GM19025 (cell line): ENCODE results near the gene WDTC1.
A peak's percentile ranks its signal among the peaks of the same experiment; 100 is the strongest.
"Not testable (repeated sequence)": the region's sequence is repeated elsewhere in the genome, so short reads cannot be mapped to it uniquely, and the experiment has no call there.

Experiments
- ATAC-seq: cut with Tn5 transposase; IDR thresholded peaks from one replicate; pipeline ENCODE4 v1.9.1; 2021; ENCODE audit warnings: mild to moderate bottlenecking, low read depth, moderate library complexity; ENCODE audit not compliant: unreplicated experiment

WDTC1 gene, protein sequence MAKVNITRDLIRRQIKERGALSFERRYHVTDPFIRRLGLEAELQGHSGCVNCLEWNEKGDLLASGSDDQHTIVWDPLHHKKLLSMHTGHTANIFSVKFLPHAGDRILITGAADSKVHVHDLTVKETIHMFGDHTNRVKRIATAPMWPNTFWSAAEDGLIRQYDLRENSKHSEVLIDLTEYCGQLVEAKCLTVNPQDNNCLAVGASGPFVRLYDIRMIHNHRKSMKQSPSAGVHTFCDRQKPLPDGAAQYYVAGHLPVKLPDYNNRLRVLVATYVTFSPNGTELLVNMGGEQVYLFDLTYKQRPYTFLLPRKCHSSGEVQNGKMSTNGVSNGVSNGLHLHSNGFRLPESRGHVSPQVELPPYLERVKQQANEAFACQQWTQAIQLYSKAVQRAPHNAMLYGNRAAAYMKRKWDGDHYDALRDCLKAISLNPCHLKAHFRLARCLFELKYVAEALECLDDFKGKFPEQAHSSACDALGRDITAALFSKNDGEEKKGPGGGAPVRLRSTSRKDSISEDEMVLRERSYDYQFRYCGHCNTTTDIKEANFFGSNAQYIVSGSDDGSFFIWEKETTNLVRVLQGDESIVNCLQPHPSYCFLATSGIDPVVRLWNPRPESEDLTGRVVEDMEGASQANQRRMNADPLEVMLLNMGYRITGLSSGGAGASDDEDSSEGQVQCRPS

DNA sequence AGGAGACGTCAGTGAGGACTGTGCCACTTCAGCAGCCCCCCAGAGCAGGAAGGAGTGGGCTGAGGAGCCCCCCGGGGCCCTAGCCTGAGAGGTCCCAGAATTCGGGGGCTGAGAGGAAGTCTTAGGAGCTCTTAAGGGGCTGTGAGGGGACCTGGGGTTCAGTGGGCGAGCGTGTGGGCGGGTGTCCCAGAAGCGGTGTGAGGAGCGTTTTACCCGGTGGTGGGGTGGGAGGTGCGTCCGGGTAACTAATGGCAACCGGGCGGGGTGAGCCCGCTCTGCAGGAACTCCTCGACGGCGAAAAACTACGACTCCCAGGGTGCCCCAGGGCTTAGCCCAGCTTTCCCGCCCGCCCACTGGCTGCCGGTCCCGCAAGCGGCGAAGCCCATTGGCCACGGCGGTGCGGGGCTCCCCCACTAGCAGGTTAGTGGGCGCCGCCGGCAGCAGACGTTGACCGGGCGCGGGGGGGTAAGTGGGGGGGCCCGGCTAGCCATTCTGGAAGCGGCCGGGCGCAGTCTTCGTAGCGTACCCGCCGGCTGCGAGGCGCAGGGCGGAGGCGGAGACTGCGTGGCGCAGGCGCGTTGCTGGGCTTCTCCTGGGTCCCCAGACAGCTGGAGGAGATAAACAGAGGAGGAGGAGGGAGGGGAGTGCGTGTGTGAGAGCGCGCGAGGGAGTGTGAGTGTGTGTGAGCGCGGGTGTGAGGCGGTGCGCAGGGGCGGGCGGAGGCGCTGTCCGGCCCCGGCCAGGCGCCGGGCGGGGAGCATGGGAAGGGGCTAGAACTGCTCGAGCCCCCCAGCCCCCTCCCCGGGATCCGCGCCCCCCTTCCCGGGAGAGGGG, at the start of gene WDTC1:
WDTC1 (plus strand) TSS at position 584 of the 834 bp plus-strand sequence. CDS start 26,423 bp downstream, outside the sequence.
- peak; percentile 92 for ATAC-seq

DNA sequence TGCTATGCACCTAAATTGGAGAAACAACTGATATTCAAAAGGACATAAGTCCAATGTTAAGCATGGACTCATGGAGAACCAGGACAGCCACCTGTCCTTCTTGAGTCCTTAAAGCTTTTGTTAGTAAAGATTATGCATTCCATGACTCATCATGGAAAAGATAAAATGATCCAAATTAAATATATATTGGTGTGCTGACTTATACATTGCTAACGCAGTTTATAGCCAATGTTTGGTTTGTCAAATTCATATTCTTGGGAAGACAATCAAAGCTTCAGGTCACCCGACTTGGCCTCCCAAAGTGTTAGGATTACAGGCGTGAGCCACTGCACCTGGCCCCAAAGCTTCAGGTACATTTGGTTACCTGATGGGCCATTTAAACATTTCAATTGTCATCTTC, 49.8 kb upstream of the WDTC1 start:
- not testable (repeated sequence) for ATAC-seq

DNA sequence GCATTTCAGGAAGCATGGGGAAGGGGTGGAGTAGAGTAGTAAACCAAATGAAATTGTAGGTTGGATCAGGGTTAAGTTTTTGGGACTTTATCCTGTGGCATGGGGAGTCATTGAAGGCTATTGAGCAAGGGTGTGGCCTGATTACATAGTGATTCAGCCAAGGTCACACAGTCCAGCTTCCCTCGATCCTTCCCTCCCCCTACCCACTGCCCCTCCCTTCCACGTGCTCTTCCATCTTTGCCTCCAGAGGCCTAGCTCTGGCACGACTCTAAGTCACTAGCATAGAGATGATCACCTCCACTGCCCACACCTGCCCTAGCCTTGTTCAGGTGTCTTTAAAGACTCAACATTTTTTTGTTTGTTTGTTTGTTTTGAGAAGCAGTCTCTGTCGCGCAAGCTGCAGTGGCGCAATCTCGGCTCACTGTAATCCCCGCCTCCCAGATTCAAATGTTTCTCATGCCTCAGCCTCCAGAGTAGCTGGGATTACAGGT, 42.3 kb upstream of the WDTC1 start:
- no peak for ATAC-seq

DNA sequence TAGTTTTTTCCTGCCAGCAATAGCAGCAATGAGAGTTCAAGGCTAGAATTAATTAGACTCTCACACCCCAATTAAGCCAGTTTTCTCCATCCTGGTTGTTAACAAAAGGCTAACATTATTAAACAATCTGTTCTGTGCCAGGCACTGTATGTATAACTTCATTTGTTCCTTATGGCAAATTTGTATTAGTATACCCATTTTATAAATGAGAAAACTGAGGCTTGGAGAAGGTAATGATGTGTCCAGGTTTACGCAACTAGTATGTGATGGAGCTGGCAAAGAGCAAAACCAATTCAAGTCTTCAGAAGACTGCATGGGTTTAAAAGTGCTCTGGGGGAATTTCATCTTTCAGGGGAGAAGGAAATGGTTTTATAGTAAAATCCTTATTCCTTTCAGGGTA, 41.2 kb upstream of the WDTC1 start:
- ATAC-seq: no peak

GRCh38 chr1:27201295-27201694, 33.1 kb upstream of the WDTC1 start:
- no peak for ATAC-seq

DNA sequence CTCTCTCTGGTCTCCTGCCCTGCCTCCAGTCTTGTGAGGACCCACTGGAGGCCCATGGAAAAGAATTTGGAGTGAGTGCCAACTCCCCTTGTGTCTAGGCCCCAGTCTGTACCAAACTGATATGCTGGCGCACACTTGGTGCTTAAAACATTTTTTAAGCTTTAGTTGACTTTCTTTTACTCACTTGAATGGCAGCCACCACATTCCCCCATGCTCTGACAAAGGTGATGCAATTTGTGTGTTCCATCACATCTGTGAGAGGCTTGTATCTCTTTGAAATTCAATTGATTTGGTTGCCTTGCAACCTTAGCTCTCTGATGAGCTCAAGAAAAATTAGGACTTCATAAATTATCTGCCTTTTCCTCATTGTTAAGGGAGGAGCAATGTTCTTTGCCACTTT, 30.5 kb upstream of the WDTC1 start:
- ATAC-seq: no peak

- not testable (repeated sequence) for ATAC-seq
Observed at GRCh38 chr1:27207238-27207637, 27.2 kb upstream of the WDTC1 start.

DNA sequence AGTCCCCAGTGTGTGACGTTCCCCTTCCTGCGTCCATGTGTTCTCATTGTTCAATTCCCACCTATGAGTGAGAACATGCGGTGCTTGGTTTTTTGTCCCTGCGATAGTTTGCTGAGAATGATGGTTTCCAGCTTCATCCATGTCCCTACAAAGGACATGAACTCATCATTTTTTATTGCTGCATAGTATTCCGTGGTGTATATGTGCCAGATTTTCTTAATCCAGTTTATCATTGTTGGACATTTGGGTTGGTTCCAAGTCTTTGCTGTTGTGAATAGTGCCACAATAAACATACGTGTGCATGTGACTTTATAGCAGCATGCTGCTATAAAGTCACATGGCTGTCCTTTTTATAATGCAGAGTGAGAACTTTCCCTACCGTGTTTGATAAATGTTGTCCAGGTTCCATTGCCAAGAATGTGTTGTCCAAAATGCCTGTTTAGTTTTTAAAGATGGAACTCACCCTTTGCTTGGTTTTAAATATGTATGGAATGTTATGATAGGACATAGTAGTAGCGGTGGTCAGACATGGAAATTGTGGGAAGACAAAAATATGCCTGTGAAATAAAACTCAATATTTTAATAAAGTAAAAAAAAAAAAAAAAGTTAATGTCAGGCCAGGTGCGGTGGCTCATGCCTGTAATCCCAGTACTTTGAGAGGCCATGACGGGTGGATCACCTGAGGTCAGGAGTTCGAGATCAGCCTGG, 26.1 kb upstream of the WDTC1 start:
- ATAC-seq: not testable (repeated sequence)

DNA sequence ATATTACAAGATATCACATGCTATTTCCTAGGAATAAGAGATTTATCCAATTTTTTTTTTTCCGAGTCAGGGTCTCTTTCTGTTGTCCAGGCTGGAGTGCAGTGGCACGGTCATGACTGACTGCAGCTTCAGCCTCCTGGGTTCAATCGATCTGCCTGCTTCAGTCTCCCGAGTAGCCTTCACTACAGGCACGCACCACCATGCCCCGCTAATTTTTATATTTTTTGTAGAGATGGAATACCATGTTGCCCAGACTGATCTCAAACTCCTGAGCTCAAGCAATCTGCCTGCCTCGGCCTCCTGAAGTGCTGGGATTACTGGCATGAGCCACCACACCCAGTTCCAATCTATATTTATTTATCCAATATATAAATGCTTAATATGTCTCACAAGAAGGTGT, 18.0 kb upstream of the WDTC1 start:
- ATAC-seq: no peak

DNA sequence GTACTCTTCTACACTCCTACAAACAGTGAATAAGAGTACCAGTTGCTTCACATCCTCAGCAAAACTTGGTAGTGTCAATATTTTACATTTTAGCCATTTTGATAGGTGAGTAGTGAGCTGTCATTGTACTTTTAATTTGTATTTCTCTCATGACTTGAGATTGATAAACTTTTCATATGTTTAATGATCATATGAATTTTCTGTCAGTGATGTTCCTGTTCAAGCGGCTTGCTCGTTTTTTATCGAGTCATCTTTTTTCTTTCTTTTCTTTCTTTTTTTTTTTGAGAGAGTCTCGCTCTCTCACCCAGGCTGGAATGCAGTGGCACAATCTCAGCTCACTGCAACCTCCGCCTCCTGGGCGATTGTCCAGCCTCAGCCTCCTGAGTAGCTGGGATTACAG, 17.0 kb upstream of the WDTC1 start:
- ATAC-seq: no peak

- no peak for ATAC-seq
Observed at GRCh38 chr1:27218736-27219135, 15.7 kb upstream of the WDTC1 start.

DNA sequence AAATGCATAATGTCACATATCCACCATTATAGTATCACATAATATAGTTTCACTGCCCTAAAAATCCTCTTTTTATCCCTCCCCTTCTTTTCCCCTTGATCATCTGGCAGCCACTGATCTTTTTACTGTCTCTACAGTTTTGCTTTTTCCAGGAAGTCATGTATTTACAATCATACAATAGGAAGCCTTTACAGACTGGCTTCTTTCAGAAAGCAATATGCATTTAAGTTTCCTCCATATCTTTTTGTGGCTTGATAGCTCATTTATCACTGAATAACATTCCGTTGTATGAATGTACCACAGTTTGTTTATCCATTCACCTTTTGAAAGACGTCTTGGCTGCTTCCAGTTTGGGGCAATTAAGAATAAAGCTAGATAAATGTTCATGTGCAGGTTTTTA, 14.3 kb upstream of the WDTC1 start:
- ATAC-seq: no peak

- not testable (repeated sequence) for ATAC-seq
Observed at GRCh38 chr1:27220702-27221497, 13.5 kb upstream of the WDTC1 start.

- no peak for ATAC-seq
Observed at GRCh38 chr1:27225621-27226020, 8.8 kb upstream of the WDTC1 start.

DNA sequence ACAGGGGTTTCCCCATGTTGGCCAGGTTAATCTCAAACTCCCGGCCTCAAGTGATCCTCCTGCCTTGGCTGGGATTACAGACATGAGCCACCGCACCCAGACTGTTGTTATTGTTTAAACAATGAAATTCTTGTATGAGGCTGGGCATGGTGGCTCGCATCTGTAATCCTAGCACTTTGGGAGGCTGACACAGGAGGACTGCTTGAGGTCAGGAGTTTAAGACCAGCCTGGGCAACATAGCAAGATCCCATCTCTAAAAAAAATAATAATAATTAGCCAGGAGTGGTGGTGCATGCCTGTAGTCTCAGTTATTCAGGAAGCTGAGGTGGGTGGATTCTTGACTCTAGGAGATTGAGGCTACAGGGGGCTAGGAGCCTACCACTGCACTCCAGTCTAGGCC, 6.7 kb upstream of the WDTC1 start:
- ATAC-seq: no peak

DNA sequence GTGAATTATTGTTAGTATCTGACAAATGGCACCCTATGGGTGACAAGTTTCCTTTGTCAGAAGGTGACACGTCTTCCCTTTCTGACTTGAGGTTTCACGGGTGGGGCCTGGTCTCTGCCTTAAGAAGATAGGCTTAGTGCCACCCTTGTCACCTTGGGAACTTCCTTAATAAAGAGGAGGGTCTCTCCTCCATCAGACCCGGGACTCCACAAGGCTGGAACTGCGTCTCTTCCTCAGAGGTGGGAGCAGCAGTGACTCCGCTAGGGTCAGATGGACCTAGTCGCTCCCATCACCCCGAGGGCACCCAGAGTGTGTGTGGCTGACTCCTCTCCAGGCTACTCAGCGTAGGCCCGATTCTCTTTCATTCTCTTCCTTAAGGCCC, 774 bp upstream of the WDTC1 start:
- no peak for ATAC-seq

- no peak for ATAC-seq
Observed at GRCh38 chr1:27235827-27236226, 1.4 kb downstream of the WDTC1 start.

- no peak for ATAC-seq
Observed at GRCh38 chr1:27237112-27237511, 2.7 kb downstream of the WDTC1 start.

- no peak for ATAC-seq
Observed at GRCh38 chr1:27238032-27238431, 3.6 kb downstream of the WDTC1 start.

GRCh38 chr1:27241677-27242076, 7.2 kb downstream of the WDTC1 start:
- ATAC-seq: no peak
